Mammary epithelial cell (primary cell): ENCODE data around the gene GAS2L1.

Source experiments
- CTCF ChIP-seq, 2 donors: IDR thresholded peaks in 1 of 2; conservative IDR thresholded peaks in 1 of 2; 2 replicates each; pipeline ENCODE4 v1.5.1; 2011 to 2012; ENCODE audit warnings: inconsistent platforms in 2 of 2, low read length in 2 of 2, mild to moderate bottlenecking in 2 of 2, control low read depth in 1 of 2, low read depth in 1 of 2; ENCODE audit not compliant: insufficient read depth in 1 of 2; ENCODE audit errors: extremely low read depth in 1 of 2
- EZH2 ChIP-seq: IDR thresholded peaks from 2 replicates; pipeline ENCODE4 v1.6.1; 2012; ENCODE audit warnings: low read length, inconsistent platforms, borderline replicate concordance

DNA sequence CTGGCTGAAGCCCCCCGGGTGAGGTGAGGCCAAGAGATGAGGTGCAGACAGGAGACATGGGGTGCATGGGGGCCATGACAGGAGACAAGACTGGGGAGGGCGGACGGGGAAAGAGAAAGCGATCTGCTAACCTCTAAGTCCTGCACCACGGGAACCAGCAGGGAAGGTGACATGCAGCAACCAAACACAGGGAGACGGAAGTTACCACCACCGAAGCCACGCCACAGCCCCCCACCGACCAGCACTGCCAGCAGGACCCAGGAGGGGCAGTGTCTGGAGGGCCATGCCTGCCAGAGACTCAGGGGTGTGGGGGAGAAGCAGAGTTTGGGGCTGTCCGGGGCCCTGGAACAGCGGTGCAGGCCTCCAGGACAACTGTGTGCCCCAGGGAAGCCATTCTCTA is 23.1 kb downstream of the GAS2L1 start:
- no peak for TF ChIP-seq CTCF (conservative IDR thresholded peaks at IDR 0.05 in 1 of 2, IDR thresholded peaks at IDR 0.05 in 1 of 2; ENCODE audit: extremely low read depth in 1 of 2, insufficient read depth in 1 of 2, low read depth in 1 of 2, low read length in 2 of 2)
- no peak for TF ChIP-seq EZH2
